HG03521 (cell line): ENCODE data around the gene CYP1A2.
"Not testable (repeated sequence)": the region's sequence is repeated elsewhere in the genome, so short reads cannot be mapped to it uniquely, and the experiment has no call there.

Experiments used
- ATAC-seq: cut with Tn5 transposase; IDR thresholded peaks from one replicate; pipeline ENCODE4 v1.9.1; 2021; ENCODE audit warnings: mild to moderate bottlenecking, moderate library complexity; ENCODE audit not compliant: unreplicated experiment

The CYP1A2 gene, protein sequence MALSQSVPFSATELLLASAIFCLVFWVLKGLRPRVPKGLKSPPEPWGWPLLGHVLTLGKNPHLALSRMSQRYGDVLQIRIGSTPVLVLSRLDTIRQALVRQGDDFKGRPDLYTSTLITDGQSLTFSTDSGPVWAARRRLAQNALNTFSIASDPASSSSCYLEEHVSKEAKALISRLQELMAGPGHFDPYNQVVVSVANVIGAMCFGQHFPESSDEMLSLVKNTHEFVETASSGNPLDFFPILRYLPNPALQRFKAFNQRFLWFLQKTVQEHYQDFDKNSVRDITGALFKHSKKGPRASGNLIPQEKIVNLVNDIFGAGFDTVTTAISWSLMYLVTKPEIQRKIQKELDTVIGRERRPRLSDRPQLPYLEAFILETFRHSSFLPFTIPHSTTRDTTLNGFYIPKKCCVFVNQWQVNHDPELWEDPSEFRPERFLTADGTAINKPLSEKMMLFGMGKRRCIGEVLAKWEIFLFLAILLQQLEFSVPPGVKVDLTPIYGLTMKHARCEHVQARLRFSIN

DNA sequence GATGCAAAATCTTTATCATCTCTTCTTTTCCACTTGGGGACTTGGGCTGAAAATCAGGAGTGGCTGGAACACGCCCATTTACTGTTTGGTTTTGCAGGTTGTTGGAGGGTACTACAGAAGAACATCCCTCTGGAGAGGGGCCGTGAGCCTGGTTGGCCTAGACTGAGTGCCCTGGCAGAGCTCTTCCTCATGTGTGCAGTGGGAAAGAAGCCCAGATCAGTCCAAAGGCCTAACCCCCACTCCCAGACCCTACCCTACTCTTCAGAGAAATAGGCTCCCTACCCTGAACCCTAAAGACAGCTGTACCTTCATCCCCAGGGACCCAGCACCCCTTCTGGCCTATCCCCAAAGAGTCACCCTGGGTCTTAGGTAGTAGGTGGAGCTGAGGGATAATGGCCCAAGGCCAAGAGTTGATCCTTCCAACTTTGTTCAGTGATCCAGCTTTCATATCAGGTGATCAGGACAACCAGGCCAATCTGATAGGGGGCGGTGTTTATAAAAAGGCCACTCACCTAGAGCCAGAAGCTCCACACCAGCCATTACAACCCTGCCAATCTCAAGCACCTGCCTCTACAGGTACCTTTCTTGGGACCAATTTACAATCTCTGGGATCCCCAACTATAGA, at the start of gene CYP1A2:
CYP1A2 (plus strand) TSS at position 524 of the 625 bp plus-strand sequence. CDS start 894 bp downstream, outside the sequence.
- no peak for ATAC-seq

DNA sequence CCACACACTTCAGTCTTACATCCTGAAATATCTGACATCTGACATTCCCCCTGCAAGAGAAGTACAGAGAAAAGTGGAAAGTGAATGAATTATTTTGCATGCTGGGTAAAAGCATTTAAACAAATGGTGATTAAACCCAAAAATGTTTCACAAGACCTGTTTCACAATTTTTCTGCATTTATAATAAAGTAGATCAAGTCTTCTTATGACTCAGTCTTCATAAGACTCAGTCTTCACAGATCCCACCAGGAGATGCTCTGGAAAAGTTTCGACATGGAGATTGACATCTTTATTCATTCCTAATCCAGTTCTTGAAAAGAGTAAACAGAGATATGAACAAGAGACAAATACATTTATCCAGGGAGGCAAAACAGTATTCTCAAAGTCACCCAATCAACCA, 39.6 kb upstream of the CYP1A2 start:
- ATAC-seq = no peak

DNA sequence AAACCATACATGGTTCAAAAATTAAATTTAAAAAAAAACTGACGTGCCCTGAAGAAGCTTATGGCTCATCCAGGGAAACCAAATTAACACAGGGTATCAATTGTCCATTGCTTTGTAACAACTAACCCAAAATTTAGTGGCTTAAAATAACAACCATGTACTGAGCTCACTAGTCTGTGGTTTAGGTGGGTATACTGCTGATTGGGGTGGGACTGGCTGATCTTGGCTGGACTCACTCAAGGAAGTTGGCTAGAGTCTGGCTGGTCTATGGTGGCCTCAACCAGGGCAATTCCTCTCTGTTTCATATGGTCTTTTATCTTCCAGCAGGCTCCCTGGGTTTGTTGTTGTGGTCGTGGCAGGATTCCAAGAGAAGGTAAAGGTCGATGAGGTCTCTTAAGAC, 38.8 kb upstream of the CYP1A2 start:
- no peak for ATAC-seq

DNA sequence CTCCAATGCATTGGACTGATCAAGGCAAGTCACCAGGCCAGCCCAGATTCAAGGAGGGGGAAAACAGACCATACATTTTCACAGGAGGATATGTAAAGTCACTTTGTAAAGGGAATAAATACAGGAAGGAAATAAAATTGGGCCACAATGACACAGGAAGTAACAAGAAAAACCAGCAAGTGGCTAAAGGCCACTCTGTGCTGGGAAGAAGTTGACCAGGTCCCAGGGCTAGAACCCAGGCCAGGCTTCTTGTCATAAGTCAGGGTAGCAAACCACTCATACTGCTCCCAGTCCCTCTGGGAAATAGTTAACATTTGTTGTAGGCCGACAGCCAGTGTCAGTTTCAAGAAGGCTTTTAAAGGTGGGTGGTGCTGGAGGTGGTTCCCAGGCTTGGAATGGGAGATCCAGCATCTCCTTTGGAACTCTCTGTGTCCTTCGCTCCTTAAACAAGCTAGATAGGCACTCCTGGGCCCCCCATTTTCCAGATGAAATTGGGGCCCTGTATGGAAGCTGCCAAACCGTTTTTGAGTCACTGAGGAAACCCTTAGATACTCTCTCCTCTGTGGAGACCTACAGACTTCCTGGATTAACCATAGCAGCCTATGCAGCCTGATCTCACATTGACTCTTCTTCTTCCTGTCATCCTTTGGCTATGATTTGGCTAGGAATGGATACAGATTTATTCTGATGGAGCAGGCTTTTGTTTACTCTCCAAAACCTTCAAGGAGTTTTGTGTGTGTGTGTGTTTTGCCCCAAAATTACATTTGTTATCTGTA, 38.1 kb upstream of the CYP1A2 start:
- no peak for ATAC-seq

DNA sequence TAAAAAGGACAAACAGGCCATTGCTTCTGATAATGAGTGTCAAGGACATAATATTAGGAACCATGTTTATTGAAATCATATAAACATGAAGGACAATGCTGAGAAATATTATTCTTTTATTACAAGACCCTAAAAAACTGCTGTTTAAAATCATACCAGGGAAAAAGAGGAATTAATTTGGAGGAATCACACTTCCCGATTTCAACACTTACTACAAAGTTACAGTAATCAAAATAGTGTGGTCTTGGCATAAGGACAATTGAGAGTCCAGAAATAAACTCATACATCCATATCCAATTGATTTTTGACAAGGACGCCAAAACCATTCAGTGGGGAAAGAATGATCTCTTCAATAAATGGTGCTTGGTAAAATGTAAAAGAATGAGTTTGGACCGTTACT, 36.3 kb upstream of the CYP1A2 start:
- ATAC-seq = no peak

DNA sequence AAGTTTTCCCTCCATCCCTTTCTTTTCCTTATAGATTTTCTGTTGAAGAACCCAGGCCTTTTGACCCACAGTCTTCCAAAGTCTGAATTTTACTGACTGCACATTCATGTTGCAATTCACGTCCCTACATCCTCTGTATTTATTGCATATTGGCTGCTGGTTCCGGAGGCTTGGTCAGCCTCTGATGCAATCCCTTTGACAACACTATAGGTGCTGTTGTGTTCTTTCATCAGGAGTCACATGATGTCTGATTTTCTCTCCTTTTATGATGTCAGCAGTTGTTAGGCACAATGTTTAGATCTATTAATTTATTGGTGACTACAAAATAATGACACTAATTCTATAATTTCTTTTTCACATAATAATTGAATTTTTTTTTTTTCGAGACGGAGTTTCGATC, 32.0 kb upstream of the CYP1A2 start:
- ATAC-seq = no peak

DNA sequence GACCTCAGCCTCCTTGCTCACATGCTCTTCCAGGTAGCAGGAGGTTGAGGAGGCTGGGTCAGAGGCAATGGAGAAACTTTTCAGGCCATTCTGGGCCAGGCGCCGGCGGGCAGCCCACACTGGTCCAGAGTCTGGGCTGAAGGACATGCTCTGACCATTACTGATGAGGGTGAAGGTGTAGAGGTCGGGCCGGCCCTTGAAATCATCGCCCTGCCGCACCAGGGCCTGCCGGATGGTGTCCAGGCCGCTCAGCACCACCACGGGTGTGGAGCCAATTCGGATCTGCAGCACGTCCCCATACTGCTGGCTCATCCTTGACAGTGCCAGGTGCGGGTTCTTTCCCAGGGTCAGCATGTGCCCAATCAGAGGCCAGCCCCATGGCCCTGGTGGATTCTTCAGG, 26.1 kb upstream of the CYP1A2 start:
- no peak for ATAC-seq

DNA sequence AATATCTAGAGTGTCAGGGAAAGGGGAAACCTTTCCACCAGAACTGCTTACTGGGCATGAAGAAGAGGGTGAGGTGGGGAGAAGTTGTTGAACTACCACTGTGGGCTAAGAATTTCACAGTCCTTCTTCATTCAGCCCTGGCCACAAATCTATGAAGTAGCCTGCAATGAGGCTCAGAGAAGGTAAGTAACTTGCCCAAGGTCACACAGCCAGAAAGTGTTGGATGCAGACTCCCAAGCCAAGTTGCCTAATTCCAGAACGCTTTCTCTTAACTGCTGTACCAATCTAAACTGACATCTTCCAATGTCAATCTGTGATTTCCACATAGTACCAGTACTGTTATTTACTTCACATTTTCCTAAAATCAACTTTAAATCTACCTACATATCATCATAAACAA, 25.5 kb upstream of the CYP1A2 start:
- ATAC-seq = no peak

DNA sequence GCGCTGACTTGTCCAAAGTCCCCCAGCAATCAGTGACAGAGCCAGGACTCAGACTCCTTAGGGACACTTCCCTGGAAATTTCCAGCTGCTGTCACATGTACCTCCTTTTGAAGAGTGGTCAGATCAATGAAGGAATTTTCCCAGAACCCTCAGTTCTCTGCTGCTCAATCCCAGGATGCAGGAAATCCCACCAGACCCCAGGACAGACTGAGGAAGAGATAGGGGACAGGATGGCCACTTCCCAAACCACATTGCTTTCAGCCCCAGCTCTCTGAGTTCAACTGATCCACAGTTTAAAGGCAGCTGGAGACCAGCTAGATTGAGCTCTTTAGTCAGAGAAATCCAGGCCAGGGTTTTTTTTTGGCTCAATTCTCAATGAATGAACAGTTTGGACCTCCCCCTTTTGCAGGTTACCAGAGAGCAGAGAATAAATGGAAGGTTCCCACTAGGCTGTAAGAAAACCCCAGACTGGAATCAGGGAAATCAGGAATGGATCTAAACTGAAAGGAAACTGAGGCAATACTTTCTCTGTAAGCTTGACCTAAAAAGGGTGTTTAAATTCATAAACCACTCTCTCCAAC, 24.8 kb upstream of the CYP1A2 start:
- ATAC-seq = no peak

DNA sequence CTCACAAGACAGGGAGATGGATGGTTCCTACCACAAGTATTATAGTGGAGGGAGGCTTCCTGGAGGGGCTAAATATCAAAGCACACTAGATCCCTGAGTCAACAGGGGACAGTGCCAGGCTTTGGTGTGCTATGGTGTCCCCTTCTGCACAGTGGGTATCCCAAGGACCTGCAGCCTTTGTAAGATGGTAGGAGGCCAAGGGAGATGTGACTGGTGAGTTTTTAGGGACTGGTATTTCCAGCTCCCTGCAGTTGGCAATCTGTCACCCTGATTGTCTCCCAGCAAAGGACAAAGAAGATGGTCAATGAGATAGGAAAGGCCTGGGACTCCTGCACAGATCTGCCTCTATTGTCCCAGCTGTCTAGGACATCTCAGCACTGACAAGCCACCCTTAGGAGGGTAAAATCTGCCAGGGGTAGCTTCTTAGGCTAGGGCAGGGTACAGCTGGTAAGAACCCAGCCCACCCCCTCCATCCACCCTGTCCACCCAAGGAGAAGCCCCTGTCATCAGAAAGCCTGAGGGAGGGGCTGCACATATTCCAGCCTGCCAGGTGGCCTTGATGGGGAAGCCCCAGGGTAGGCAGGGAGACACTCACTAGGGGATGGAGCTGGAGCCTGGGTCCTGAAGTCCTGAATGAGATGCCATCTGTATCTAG, 23.9 kb upstream of the CYP1A2 start:
- ATAC-seq = no peak

DNA sequence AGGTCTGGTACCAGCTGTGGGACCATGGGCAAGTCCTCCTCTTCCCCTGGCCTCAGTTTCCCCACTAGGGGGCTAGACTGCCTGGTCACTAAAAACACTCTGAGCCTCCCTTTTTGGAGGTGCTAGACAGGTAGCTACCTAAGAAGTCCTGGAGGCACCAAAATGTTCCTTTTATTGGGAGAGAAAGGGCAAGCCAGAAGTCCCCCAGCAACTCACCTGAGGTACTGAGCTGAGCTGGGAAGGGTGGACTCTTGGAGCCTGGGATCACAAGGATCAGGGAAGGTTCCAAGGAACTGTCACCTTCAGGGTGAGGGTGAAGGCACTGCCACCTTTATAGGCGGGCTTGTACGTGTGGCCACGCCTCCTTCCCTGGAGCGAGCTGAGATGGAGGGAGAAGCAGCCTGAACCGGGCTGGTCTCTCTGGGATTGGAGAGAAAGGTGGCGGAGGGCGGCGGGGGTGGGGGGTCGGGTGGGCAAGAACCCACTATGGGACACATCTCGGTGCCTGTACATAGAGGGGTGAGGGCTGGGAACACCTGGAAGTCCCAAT, 23.3 kb upstream of the CYP1A2 start, which contains the start of gene CYP1A1:
CYP1A1 (minus strand) TSS at position 304 of the 550 bp plus-strand sequence. CDS start 2,431 bp downstream, outside the sequence.
- ATAC-seq = no peak

DNA sequence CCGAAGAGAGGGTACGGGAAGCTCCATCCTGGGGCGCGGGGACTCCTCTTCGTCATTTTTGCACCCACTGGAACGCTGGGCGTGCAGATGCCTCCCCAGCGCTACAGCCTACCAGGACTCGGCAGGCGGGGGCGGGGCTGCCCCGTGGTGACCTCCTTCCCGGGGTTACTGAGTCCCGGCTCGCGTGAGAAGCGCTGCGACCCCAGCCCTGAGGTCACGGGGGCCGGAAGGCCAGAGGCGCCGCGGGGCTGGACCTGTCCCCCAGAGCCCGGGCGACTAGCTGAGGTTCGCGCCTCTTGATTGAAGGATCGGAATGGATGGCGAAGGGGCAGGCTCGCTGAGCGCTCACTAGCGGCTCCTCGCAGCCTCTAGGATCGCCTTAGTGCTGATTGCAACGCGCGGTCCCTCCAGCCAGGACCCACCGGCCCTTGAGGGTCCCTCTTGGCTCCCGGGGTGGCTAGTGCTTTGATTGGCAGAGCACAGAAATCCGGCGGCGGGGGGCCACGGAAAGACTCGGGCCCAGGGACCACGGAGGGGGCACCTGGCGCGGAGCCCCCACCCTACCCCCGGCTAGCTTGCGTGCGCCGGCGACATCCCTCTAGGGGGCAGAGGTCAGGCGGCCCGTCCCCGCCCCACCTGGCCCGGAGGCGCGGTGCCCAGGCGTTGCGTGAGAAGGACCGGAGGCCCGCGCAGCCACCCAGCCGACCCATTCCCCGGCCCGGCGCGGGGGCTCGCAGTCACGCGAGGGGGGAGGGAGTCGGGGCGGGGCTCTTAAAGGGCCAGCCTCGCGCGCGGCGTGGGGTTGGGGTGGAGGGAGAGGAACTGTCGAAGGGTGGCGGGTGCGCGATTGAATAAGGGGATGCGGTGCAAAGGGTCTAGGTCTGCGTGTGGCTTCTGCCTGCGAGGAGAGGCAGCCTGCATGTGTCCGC, 22.5 kb upstream of the CYP1A2 start:
- ATAC-seq = no peak

DNA sequence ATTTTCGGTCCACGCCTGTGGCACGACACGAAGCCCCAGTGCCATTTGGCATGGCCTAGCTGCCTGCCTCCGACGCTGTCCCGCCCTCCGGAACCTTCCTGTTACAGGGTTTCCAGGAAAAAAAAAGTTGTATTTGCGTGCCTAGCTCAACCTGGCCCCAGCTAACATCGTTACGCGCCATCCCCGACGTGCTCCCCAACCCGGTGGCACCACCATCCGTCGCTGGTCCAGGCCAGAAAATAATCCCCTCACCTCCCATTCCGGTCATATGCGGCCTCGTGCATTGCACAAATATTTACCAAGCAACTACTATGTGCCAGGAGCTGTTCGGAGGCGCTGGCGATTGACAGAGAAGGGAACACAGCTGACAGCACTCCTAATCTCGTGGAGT, 21.9 kb upstream of the CYP1A2 start:
- ATAC-seq = no peak

DNA sequence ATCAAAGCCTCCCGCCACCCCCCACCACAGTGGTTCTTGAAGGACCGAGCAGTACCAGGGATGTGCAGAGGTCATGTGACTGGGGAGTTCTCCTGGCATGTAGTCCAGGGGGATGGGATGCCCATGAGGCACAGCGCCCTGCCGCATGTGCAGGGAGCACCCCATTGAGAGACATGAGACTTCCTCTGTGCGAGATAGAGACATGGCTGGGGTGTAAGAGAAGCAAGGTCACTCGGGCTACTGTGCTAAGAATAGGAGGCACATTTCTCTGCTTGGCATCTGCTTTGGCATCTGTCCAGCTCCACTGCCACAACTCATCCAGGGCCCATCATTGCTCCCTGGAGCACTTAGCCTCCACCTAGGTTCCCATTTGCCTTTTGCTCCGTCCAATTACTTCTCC, 20.9 kb upstream of the CYP1A2 start:
- no peak for ATAC-seq

DNA sequence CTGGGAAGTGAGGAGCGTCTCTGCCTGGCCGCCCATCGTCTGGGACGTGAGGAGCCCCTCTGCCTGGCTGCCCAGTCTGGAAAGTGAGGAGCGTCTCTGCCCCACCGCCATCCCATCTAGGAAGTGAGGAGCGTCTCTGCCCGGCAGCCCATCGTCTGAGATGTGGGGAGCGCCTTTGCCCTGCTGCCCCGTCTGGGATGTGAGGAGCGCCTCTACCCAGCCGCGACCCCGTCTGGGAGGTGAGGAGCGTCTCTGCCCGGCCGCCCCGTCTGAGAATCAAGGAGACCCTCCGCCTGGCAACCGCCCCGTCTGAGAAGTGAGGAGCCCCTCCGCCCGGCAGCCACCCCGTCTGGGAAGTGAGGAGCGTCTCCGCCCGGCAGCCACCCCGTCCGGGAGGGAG, 19.9 kb upstream of the CYP1A2 start:
- not testable (repeated sequence) for ATAC-seq

DNA sequence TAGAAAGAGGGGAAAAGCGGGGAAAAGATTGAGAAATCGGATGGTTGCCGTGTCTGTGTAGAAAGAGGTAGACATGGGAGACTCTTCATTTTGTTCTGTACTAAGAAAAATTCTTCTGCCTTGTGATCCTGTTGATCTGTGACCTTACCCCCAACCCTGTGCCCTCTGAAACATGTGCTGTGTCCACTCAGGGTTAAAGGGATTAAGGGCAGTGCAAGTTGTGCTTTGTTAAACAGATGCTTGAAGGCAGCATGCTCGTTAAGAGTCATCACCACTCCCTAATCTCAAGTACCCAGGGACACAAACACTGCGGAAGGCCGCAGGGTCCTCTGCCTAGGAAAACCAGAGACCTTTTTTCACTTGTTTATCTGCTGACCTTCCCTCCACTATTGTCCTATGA, 19.3 kb upstream of the CYP1A2 start:
- not testable (repeated sequence) for ATAC-seq

DNA sequence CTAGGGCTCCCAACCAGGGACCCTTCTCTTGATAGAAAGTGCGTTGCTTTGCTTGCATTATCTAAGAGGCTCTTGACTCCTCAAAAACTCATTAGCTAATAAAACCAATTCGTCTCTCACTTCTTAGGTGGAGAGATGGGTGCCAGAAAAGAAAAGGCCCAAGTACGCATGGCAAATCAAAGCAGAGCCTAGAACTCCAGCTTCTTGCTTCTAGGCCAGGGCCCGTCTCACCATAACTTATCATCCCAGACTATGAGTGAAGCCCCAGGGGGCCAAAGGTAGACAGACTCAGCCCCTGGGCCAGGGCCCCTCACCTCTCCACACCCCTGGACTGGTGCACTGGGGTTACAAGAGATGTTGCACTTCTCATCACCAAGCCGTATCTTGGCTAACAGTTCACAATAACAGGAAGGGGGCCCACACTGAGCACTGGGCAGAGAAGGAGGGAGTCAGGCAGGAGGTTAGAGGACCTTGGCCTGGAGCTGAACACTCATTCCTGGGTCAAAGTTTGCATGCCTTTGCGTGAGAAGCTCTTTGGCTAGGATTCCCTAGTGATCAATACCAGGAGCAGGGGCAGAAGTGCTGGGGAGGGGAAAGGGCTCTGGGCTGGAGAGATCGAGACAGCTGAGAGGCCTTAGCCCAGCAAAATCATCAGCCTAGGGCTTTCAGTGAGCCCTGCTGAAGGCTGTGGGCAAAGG, 17.9 kb upstream of the CYP1A2 start:
- no peak for ATAC-seq

DNA sequence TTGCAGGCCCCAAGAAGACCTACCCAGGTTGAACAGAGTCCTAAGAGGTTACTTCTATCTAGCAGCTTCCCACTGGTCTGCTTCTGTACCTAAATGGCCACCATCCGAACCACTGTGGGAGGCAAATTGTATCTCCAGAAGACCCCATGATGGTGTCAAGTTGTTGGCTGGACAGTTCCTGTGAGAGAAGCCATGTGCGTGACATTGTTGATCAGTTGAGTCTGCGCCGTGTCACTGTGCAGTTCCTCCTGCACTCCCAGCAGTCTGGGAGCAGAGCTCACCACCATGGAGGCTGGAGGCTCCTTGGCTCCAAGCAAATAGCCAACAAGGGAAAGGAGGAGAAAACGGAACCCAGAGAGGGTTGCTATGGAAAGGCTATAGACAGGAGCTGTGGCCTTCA, 15.8 kb upstream of the CYP1A2 start:
- no peak for ATAC-seq

DNA sequence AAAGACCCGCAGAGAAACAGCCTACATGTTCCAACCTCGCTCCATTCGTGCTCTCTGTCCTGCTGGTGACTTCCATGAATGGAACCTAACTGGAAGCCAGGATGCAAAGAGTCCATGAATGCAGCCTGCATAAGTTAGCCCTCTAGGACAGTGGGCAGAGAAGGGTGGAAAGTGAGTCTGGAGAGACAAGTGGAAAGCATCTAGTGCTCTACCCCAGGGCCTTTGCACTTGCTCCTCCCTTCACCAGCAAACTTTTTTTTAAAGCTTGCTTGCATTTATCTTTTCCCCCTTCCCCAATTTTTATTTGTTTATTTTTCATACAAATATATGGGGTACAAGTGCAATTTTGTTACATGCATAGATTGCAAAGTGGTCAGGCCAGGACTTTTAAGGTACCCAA, 15.4 kb upstream of the CYP1A2 start:
- ATAC-seq = no peak
